NB4 (cell line): ENCODE results near the gene TMEM151A.

Source experiments
- CTCF ChIP-seq: IDR thresholded peaks from one replicate; pipeline ENCODE4 v1.5.1; 2012; ENCODE audit warnings: low read depth, low read length
- MAX ChIP-seq: IDR thresholded peaks from 2 replicates; pipeline ENCODE4 v1.6.1; 2011; ENCODE audit warnings: low read depth, low read length
- MYC ChIP-seq: IDR thresholded peaks from 2 replicates; pipeline ENCODE4 v1.6.1; 2011; ENCODE audit warnings: low read depth, low read length
- POLR2A ChIP-seq: IDR thresholded peaks from 2 replicates; pipeline ENCODE4 v1.6.1; 2011; ENCODE audit warnings: mild to moderate bottlenecking; ENCODE audit not compliant: insufficient read length; ENCODE audit errors: extremely low read depth

GRCh38 chr11:66331542-66332370 lies 40.1 kb downstream of the TMEM151A start:
- TF ChIP-seq CTCF (no peak), POLR2A (no peak), MAX (no peak), MYC (no peak)
